GM18870 (cell line): ENCODE data around the gene GTF3C5.
"Not testable (repeated sequence)": the region's sequence is repeated elsewhere in the genome, so short reads cannot be mapped to it uniquely, and the experiment has no call there.

ENCODE experiments used
- ATAC-seq: cut with Tn5 transposase; IDR thresholded peaks from one replicate; pipeline ENCODE4 v1.9.1; 2021; ENCODE audit warnings: moderate library complexity; ENCODE audit not compliant: unreplicated experiment

The GTF3C5 gene

GRCh38 chr9:133027134-133027533 lies 3.7 kb upstream of the GTF3C5 start:
- no peak for ATAC-seq

- ATAC-seq = no peak
Measured at GRCh38 chr9:133028221-133028620, 2.6 kb upstream of the GTF3C5 start.

- ATAC-seq = no peak
Measured at GRCh38 chr9:133029994-133030316, 842 bp upstream of the GTF3C5 start.

- ATAC-seq = no peak
Measured at GRCh38 chr9:133031130-133031422, 279 bp downstream of the GTF3C5 start.

- ATAC-seq = no peak
Measured at GRCh38 chr9:133031496-133031911, 707 bp downstream of the GTF3C5 start.

- no peak for ATAC-seq
Measured at GRCh38 chr9:133032171-133032570, 1.4 kb downstream of the GTF3C5 start.

GRCh38 chr9:133035669-133036068 lies 4.9 kb downstream of the GTF3C5 start:
- no peak for ATAC-seq

- no peak for ATAC-seq
Measured at GRCh38 chr9:133037775-133038515, 7.1 kb downstream of the GTF3C5 start.

GRCh38 chr9:133040892-133041479 lies 10.2 kb downstream of the GTF3C5 start:
- not testable (repeated sequence) for ATAC-seq

- ATAC-seq = no peak
Measured at GRCh38 chr9:133041958-133042357, 11.2 kb downstream of the GTF3C5 start.

- no peak for ATAC-seq
Measured at GRCh38 chr9:133042676-133043075, 11.9 kb downstream of the GTF3C5 start.

- no peak for ATAC-seq
Measured at GRCh38 chr9:133043449-133044035, 12.7 kb downstream of the GTF3C5 start.

- ATAC-seq = no peak
Measured at GRCh38 chr9:133044125-133044524, 13.3 kb downstream of the GTF3C5 start.

GRCh38 chr9:133044661-133045060 lies 13.9 kb downstream of the GTF3C5 start:
- no peak for ATAC-seq

GRCh38 chr9:133045132-133045531 lies 14.3 kb downstream of the GTF3C5 start:
- no peak for ATAC-seq

GRCh38 chr9:133046196-133046899 lies 15.6 kb downstream of the GTF3C5 start:
- no peak for ATAC-seq

GRCh38 chr9:133046900-133047295 lies 16.1 kb downstream of the GTF3C5 start:
- ATAC-seq = no peak

- no peak for ATAC-seq
Measured at GRCh38 chr9:133048595-133048994, 17.8 kb downstream of the GTF3C5 start.

GRCh38 chr9:133049043-133049442 lies 18.2 kb downstream of the GTF3C5 start:
- ATAC-seq = no peak

GRCh38 chr9:133050142-133050541 lies 19.3 kb downstream of the GTF3C5 start:
- no peak for ATAC-seq

GRCh38 chr9:133050781-133051180 lies 20.0 kb downstream of the GTF3C5 start:
- no peak for ATAC-seq

- ATAC-seq = no peak
Measured at GRCh38 chr9:133051281-133051900, 20.6 kb downstream of the GTF3C5 start.
